IMR-90 (cell line): Measurements from ENCODE around the gene DDX27. TPM values are rescaled to one million over a fixed set of nuclear protein-coding genes. Genes with fewer than 3 reads are reported as not detected.

Experiments used
- ATAC-seq: fragments of 200-7000 bp; cut with Tn5 transposase; 2 replicates; pipeline ENCODE4 v1.9.1; 2020; ENCODE audit warnings: low read depth, mild to moderate bottlenecking, moderate library complexity
- BruUV-seq: library from RNA; stranded (reverse); fragments of 400-500 nt; replicated peaks from 2 replicates; lab custom pipeline; 2021; lab: Mats Ljungman, UMichigan
- CTCF ChIA-PET: fragments of 300-600 bp; formaldehyde crosslinking; extraction: SDS; loops from one replicate; lab custom pipeline; 2021; ENCODE audit warnings: antibody characterized with exemption; lab: Yijun Ruan, JAX
- POLR2A ChIA-PET: fragments of 300-600 bp; sonication (Branson Sonifier 250); formaldehyde crosslinking; loops from one replicate; lab custom pipeline; 2022; ENCODE audit warnings: antibody characterized with exemption; ENCODE audit not compliant: unreplicated experiment; lab: Charles Lee
- DNase-seq: peaks from one replicate; pipeline ENCODE4 v3.0.0; 2013
- H2AFZ ChIP-seq: replicated peaks from 2 replicates; pipeline ENCODE3; 2013; ENCODE audit warnings: low read length, mild to moderate bottlenecking; ENCODE audit not compliant: poor library complexity
- H2AK5ac ChIP-seq: 2 replicates; pipeline ENCODE4 v1.6.1; 2013; ENCODE audit warnings: low read depth, low read length, inconsistent platforms
- H2AK9ac ChIP-seq: replicated peaks from 2 replicates; pipeline ENCODE3; 2013; ENCODE audit warnings: mild to moderate bottlenecking, low read depth, low read length, moderate library complexity; ENCODE audit not compliant: poor library complexity
- H2BK120ac ChIP-seq: 2 replicates; pipeline ENCODE4 v1.6.1; 2013; ENCODE audit warnings: low read depth, low read length, inconsistent platforms
- H2BK15ac ChIP-seq: 3 replicates; pipeline ENCODE4 v1.6.1; 2013; ENCODE audit warnings: low read depth, low read length, inconsistent platforms
- H2BK20ac ChIP-seq: 2 replicates; pipeline ENCODE4 v1.6.1; 2013; ENCODE audit warnings: low read depth, mild to moderate bottlenecking, inconsistent platforms, low read length, moderate library complexity
- H2BK5ac ChIP-seq: 2 replicates; pipeline ENCODE4 v1.6.1; 2013; ENCODE audit warnings: mild to moderate bottlenecking, low read depth, low read length, inconsistent platforms; ENCODE audit not compliant: poor library complexity, severe bottlenecking
- H3K14ac ChIP-seq: replicated peaks from 2 replicates; pipeline ENCODE4 v1.6.1; 2013; ENCODE audit warnings: low read depth, low read length, inconsistent platforms
- H3K18ac ChIP-seq: 2 replicates; pipeline ENCODE4 v1.6.1; 2013; ENCODE audit warnings: low read depth, low read length, control low read depth
- H3K23ac ChIP-seq: 2 replicates; pipeline ENCODE4 v1.6.1; 2013; ENCODE audit warnings: low read depth, low read length, inconsistent platforms
- H3K27ac ChIP-seq: 2 replicates; pipeline ENCODE4 v1.5.1; 2013; ENCODE audit warnings: mild to moderate bottlenecking, control low read depth, low read length; ENCODE audit not compliant: insufficient read depth
- H3K27me3 ChIP-seq: 2 replicates; pipeline ENCODE4 v1.6.1; 2013; ENCODE audit warnings: low read length; ENCODE audit not compliant: control insufficient read depth, insufficient read depth
- H3K36me3 ChIP-seq: 2 replicates; pipeline ENCODE4 v1.6.1; 2013; ENCODE audit warnings: low read length, mixed read lengths; ENCODE audit not compliant: control insufficient read depth, insufficient read depth
- H3K4ac ChIP-seq: 2 replicates; pipeline ENCODE4 v1.6.1; 2013; ENCODE audit warnings: low read depth, low read length, inconsistent platforms
- H3K4me1 ChIP-seq: 2 replicates; pipeline ENCODE4 v1.6.1; 2013; ENCODE audit warnings: low read length, mixed read lengths; ENCODE audit not compliant: control insufficient read depth, insufficient read depth
- H3K4me2 ChIP-seq: 2 replicates; pipeline ENCODE4 v1.6.1; 2013; ENCODE audit warnings: low read depth, mild to moderate bottlenecking, control low read depth, low read length, moderate library complexity
- H3K4me3 ChIP-seq: 2 replicates; pipeline ENCODE4 v1.5.1; 2013; ENCODE audit warnings: low read depth, mild to moderate bottlenecking, control low read depth, low read length, moderate library complexity; ENCODE audit not compliant: insufficient read depth
- H3K56ac ChIP-seq: 2 replicates; pipeline ENCODE4 v1.6.1; 2013; ENCODE audit warnings: low read length, inconsistent platforms; ENCODE audit not compliant: insufficient read depth; ENCODE audit errors: extremely low read depth
- H3K79me1 ChIP-seq, 2 experiments: 2 replicates each; pipeline ENCODE4 v1.6.1; 2013; ENCODE audit warnings: low read length in 2 of 2, inconsistent platforms in 1 of 2, low read depth in 1 of 2
- H3K9ac ChIP-seq: 2 replicates; pipeline ENCODE4 v1.6.1; 2013; ENCODE audit warnings: low read depth, low read length, control low read depth
- H3K9me1 ChIP-seq: 2 replicates; pipeline ENCODE4 v1.6.1; 2013; ENCODE audit warnings: low read length, inconsistent platforms; ENCODE audit not compliant: insufficient read depth
- H3K9me3 ChIP-seq: 2 replicates; pipeline ENCODE4 v1.6.1; 2013; ENCODE audit warnings: low read length; ENCODE audit not compliant: control insufficient read depth, insufficient read depth
- H4K20me1 ChIP-seq: 2 replicates; pipeline ENCODE4 v1.6.1; 2013; ENCODE audit warnings: low read length, inconsistent platforms; ENCODE audit not compliant: insufficient read depth
- H4K5ac ChIP-seq: 2 replicates; pipeline ENCODE4 v1.6.1; 2013; ENCODE audit warnings: mild to moderate bottlenecking, low read depth, low read length, control low read depth
- H4K8ac ChIP-seq, 2 experiments: 2 replicates each; pipeline ENCODE4 v1.6.1; 2013; ENCODE audit warnings: low read depth in 2 of 2, low read length in 2 of 2, control low read depth in 1 of 2, inconsistent platforms in 1 of 2
- H4K91ac ChIP-seq: 2 replicates; pipeline ENCODE4 v1.6.1; 2013; ENCODE audit warnings: low read depth, low read length, inconsistent platforms; ENCODE audit not compliant: insufficient read depth
- CEBPB ChIP-seq: IDR thresholded peaks from 2 replicates; pipeline ENCODE4 v1.6.1; 2012; ENCODE audit warnings: low read depth, low read length, improper control_type of control experiment
- CHD1 ChIP-seq: IDR thresholded peaks from 2 replicates; pipeline ENCODE4 v1.6.1; 2012; ENCODE audit warnings: low read depth, low read length, improper control_type of control experiment
- CTCF ChIP-seq: conservative IDR thresholded peaks from 2 replicates; pipeline ENCODE4 v1.5.1; 2012; ENCODE audit warnings: mild to moderate bottlenecking, low read depth, low read length, improper control_type of control experiment
- ELK1 ChIP-seq: fragments of 150-350 bp; IDR thresholded peaks from 2 replicates; pipeline ENCODE4 v1.6.1; 2016; ENCODE audit warnings: low read depth, mild to moderate bottlenecking, low read length, moderate library complexity, borderline replicate concordance
- FOS ChIP-seq: fragments of 150-350 bp; IDR thresholded peaks from 2 replicates; pipeline ENCODE4 v1.6.1; 2016; ENCODE audit warnings: low read depth, low read length
- MAFK ChIP-seq: IDR thresholded peaks from 2 replicates; pipeline ENCODE4 v1.6.1; 2012; ENCODE audit warnings: low read depth, low read length, improper control_type of control experiment
- MAZ ChIP-seq: IDR thresholded peaks from 2 replicates; pipeline ENCODE4 v1.6.1; 2012; ENCODE audit warnings: low read depth, mild to moderate bottlenecking, low read length, improper control_type of control experiment, moderate library complexity, borderline replicate concordance
- MXI1 ChIP-seq: IDR thresholded peaks from 2 replicates; pipeline ENCODE4 v1.6.1; 2012; ENCODE audit warnings: low read depth, mild to moderate bottlenecking, low read length, moderate library complexity, borderline replicate concordance
- NFE2L2 ChIP-seq: fragments of 150-350 bp; IDR thresholded peaks from 2 replicates; pipeline ENCODE4 v1.6.1; 2016; ENCODE audit warnings: low read depth, mild to moderate bottlenecking, low read length
- POLR2A ChIP-seq: IDR thresholded peaks from 2 replicates; pipeline ENCODE4 v1.6.1; 2012; ENCODE audit warnings: mild to moderate bottlenecking, low read depth, low read length
- RAD21 ChIP-seq: IDR thresholded peaks from 2 replicates; pipeline ENCODE4 v1.6.1; 2012; ENCODE audit warnings: low read length, improper control_type of control experiment
- RCOR1 ChIP-seq: IDR thresholded peaks from 2 replicates; pipeline ENCODE4 v1.6.1; 2012; ENCODE audit warnings: mild to moderate bottlenecking, low read length, improper control_type of control experiment; ENCODE audit not compliant: insufficient replicate concordance
- RFX5 ChIP-seq: IDR thresholded peaks from 2 replicates; pipeline ENCODE4 v1.8.0; 2012; ENCODE audit warnings: low read depth, mild to moderate bottlenecking, low read length, moderate library complexity
- SMC3 ChIP-seq: fragments of 150-350 bp; IDR thresholded peaks from 2 replicates; pipeline ENCODE4 v1.6.1; 2016; ENCODE audit warnings: low read depth, mild to moderate bottlenecking, antibody characterized with exemption, low read length, moderate library complexity
- USF2 ChIP-seq: fragments of 150-350 bp; IDR thresholded peaks from 2 replicates; pipeline ENCODE4 v1.6.1; 2017; ENCODE audit warnings: mild to moderate bottlenecking, antibody characterized with exemption, low read length, low read depth
- dilution Hi-C: fragments of 300-500 bp; cut with HindIII; formaldehyde crosslinking; loops from one replicate; pipeline ENCODE4 v1.14.3; 2018; ENCODE audit warnings: low sequenced_read_pairs; ENCODE audit not compliant: unreplicated experiment
- in situ Hi-C: fragments of 300-500 bp; cut with MboI; formaldehyde crosslinking; loops from 3 replicates; pipeline ENCODE4 v1.14.3; 2019; ENCODE audit warnings: low sequenced_read_pairs, inconsistent platforms, mixed read lengths
- intact Hi-C: fragments of 100-400 bp; cut with micrococcal nuclease; formaldehyde crosslinking; loops from 2 replicates; pipeline ENCODE4 v1.10.0; 2022
- polyA plus RNA-seq, 3 experiments: library from polyadenylated mRNA; depleted of rRNA; stranded (reverse); fragments of >200 nt; gene quantifications; 2 replicates each; pipeline ENCODE4 v1.2.3, GENCODE V29; 2012; ENCODE audit warnings: low replicate concordance in 1 of 3
- total RNA-seq: library from RNA; depleted of rRNA; stranded (reverse); fragments of >200 nt; gene quantifications from 2 replicates; pipeline ENCODE4 v1.2.3, GENCODE V29; 2012

Gene DDX27
- total and polyA plus RNA-seq, 2 of the 4 experiments (the other 2 are of a cell fraction) = 33.2 to 36.7 TPM

GRCh38 chr20:49171909-49172308 is 47.3 kb upstream of the DDX27 start:
- in situ Hi-C loops = no loop called here
- Histone ChIP-seq H3K79me1 (peaks cover 25 to 69% of the 10 kb centered on the region in 2 experiments), H2BK120ac (no peak overlapping the region), H3K14ac (no peak overlapping the region), H3K9me3 (no peaks in the 10 kb centered on the region), H4K20me1 (peaks cover 34% of the 10 kb centered on the region), H2BK5ac (no peak overlapping the region), H2AK9ac (no peak overlapping the region), H3K4me2 (no peak overlapping the region), H3K23ac (no peak overlapping the region), H3K4me3 (no peak overlapping the region), H2BK15ac (no peak overlapping the region), H3K18ac (no peak overlapping the region), H3K4ac (no peak overlapping the region), H3K56ac (no peak overlapping the region), H3K9ac (no peak overlapping the region), H2BK20ac (no peak overlapping the region), H2AFZ (no peak overlapping the region), H3K9me1 (peaks cover 2% of the 10 kb centered on the region), H3K27me3 (no peaks in the 10 kb centered on the region), H4K91ac (no peak overlapping the region), H3K36me3 (peaks cover 6% of the 10 kb centered on the region), H3K4me1 (peaks cover 3% of the 10 kb centered on the region; the same call in 1 of the 2 replicates), H2AK5ac (no peak overlapping the region), H4K8ac (no peak overlapping the region), H4K5ac (no peak overlapping the region), H3K27ac (no peak overlapping the region)
- ATAC-seq (no peak), DNase-seq (no peak)
- dilution Hi-C loops = no loop called here
- no TSS peak for BruUV-seq
- CTCF ChIA-PET = interaction anchor here (0.7 kb wide), 1 partner anchor 51 kb away, joined by 6 read pairs; no protein-coding TSS in a partner anchor
- POLR2A ChIA-PET = no interaction called here
- TF ChIP-seq RFX5 (no peak), USF2 (no peak), RAD21 (no peak), SMC3 (no peak), POLR2A (no peak), MAZ (no peak), CHD1 (no peak), MAFK (no peak), FOS (no peak), CEBPB (no peak), ELK1 (no peak), RCOR1 (no peak), NFE2L2 (no peak), MXI1 (no peak), CTCF (no peak)
- intact Hi-C loops = no loop called here
